GM18519 (cell line): ENCODE measurements around the gene KCNIP3.

Experiments used
- ATAC-seq: cut with Tn5 transposase; IDR thresholded peaks from one replicate; pipeline ENCODE4 v1.9.1; 2021; ENCODE audit warnings: mild to moderate bottlenecking, moderate library complexity; ENCODE audit not compliant: unreplicated experiment, low FRiP score

Gene KCNIP3

GRCh38 chr2:95325590-95326432 is 28.7 kb downstream of the KCNIP3 start:
- no peak for ATAC-seq

GRCh38 chr2:95326433-95327140 is 29.4 kb downstream of the KCNIP3 start:
- ATAC-seq, result no peak

GRCh38 chr2:95327861-95328260 is 30.7 kb downstream of the KCNIP3 start:
- ATAC-seq, result no peak

- ATAC-seq, result no peak
These were observed 31.4 kb downstream of the KCNIP3 start for GRCh38 chr2:95328358-95329125.

- ATAC-seq, result no peak
These were observed 32.3 kb downstream of the KCNIP3 start for GRCh38 chr2:95329401-95329800.

- ATAC-seq, result no peak
These were observed 33.0 kb downstream of the KCNIP3 start for GRCh38 chr2:95329891-95330793.

- ATAC-seq, result no peak
These were observed 33.7 kb downstream of the KCNIP3 start for GRCh38 chr2:95330794-95331338.

GRCh38 chr2:95331606-95332005 is 34.5 kb downstream of the KCNIP3 start:
- no peak for ATAC-seq

- ATAC-seq, result no peak
These were observed 34.9 kb downstream of the KCNIP3 start for GRCh38 chr2:95332036-95332435.

- no peak for ATAC-seq
These were observed 35.9 kb downstream of the KCNIP3 start for GRCh38 chr2:95333056-95333455.

- no peak for ATAC-seq
These were observed 36.8 kb downstream of the KCNIP3 start for GRCh38 chr2:95333888-95334338.

GRCh38 chr2:95334916-95335641 is 37.9 kb downstream of the KCNIP3 start:
- no peak for ATAC-seq

GRCh38 chr2:95336406-95336805 is 39.3 kb downstream of the KCNIP3 start:
- no peak for ATAC-seq

- no peak for ATAC-seq
These were observed 40.7 kb downstream of the KCNIP3 start for GRCh38 chr2:95337829-95338228.

- ATAC-seq, result no peak
These were observed 45.6 kb downstream of the KCNIP3 start for GRCh38 chr2:95342556-95343320.

GRCh38 chr2:95343429-95344214 is 46.5 kb downstream of the KCNIP3 start:
- no peak for ATAC-seq

- no peak for ATAC-seq
These were observed 47.1 kb downstream of the KCNIP3 start for GRCh38 chr2:95344215-95344583.

- ATAC-seq, result no peak
These were observed 47.5 kb downstream of the KCNIP3 start for GRCh38 chr2:95344656-95345055.
